ENCODE data around the gene ARMCX4.

DNA sequence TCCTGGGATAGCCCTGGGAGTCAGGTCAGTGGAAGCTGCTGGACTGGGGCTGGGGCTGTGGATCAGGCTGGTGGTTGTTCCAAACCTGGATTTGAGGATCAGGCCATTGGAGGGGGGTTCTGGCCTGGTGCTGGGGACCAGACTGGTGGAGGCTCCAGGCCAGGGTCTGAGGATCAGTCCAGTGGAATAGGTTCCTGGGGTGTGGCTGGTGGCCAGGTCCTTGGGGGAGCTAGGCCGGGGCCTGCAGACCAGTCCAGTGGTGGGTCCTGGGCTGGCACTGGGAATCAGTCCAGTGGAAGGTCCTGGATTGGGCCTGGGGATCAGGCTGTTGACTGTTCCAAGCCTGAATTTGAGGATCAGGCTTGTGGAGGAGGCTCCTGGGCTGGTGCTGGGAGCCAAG, 8.0 kb downstream of the ARMCX4 start:
- TF ChIP-seq POLR2A (IDR thresholded peaks at IDR 0.05; ENCODE audit: low read length) (no peak), GATA1 (IDR thresholded peaks at IDR 0.05; ENCODE audit: low read depth, low read length) (no peak)
